ENCODE results near the gene SCYGR2. TPM values are rescaled to one million over a fixed set of nuclear protein-coding genes. Genes with fewer than 3 reads are reported as not detected.

SCYGR2 gene
- polyA plus RNA-seq, 1 of the 3 experiments (the other 2 are of a cell fraction) = not detected

GRCh38 chr2:227614246-227614645, 15.6 kb downstream of the SCYGR2 start (continued):
- no peak for TF ChIP-seq EP300 (IDR thresholded peaks at IDR 0.05; ENCODE audit: borderline replicate concordance in 1 of 2, low read depth in 1 of 2, low read length in 1 of 2)
- no peak for TF ChIP-seq FOSL2 (IDR thresholded peaks at IDR 0.05; ENCODE audit: borderline replicate concordance, low read depth)
- TF ChIP-seq RCOR1 (IDR thresholded peaks at IDR 0.05; ENCODE audit: low read length) = no peak
- no peak for TF ChIP-seq IRF3 (IDR thresholded peaks at IDR 0.05; ENCODE audit: low read depth, low read length)
- no peak for TF ChIP-seq RFX5 (IDR thresholded peaks at IDR 0.05; ENCODE audit: low read length)

GRCh38 chr2:227614740-227615139, 16.0 kb downstream of the SCYGR2 start, which contains the start of gene SCYGR3:
Gene SCYGR3 (minus strand): TSS chr2:227614840. CDS start chr2:227614840, 0 bp downstream.
- Histone ChIP-seq H2AFZ (ENCODE audit: low read depth) (no peak within 1 kb of the TSS), H3K9me3 (no peaks in the 10 kb centered on the region), H3K27me3 (ENCODE audit: insufficient read depth) (no peaks in the 10 kb centered on the region), H3K9me2 (no peaks in the 10 kb centered on the region), H3F3A (replicated peaks; ENCODE audit: insufficient read depth) (no peaks in the 10 kb centered on the region), H3K4me1 (ENCODE audit: control insufficient read depth in 1 of 2, insufficient read depth in 2 of 2, low read depth in 1 of 2, low read length in 1 of 2) (no peaks in the 10 kb centered on the region; a peak in 1 of 4 replicates), H4K20me1 (ENCODE audit: insufficient read depth) (no peaks in the 10 kb centered on the region), H3K27ac (ENCODE audit: low read depth in 2 of 2, low read length in 1 of 2) (no peak within 1 kb of the TSS), H3K79me2 (ENCODE audit: insufficient read depth) (no peaks in the 10 kb centered on the region), H3K4me2 (no peak within 1 kb of the TSS), H3K9ac (no peak within 1 kb of the TSS), H3K4me3 (ENCODE audit: low read depth in 2 of 2, low read length in 1 of 2) (no peak within 1 kb of the TSS), H3K36me3 (replicated peaks in 1 of 2; ENCODE audit: control insufficient read depth in 1 of 2, insufficient read depth in 2 of 2, low read length in 1 of 2) (no peaks in the 10 kb centered on the region)
- TF ChIP-seq FOSL2 (IDR thresholded peaks at IDR 0.05; ENCODE audit: borderline replicate concordance, low read depth) = no peak
- TF ChIP-seq USF2 (IDR thresholded peaks at IDR 0.05; ENCODE audit: borderline replicate concordance, low read depth, low read length) = no peak
- no peak for TF ChIP-seq TEAD4 (IDR thresholded peaks at IDR 0.05; ENCODE audit: borderline replicate concordance, insufficient read depth)
- TF ChIP-seq FOXM1 (IDR thresholded peaks at IDR 0.05; ENCODE audit: low read depth) = no peak
- TF ChIP-seq CTCF (IDR thresholded peaks at IDR 0.05) = no peak
- TF ChIP-seq RFX5 (IDR thresholded peaks at IDR 0.05; ENCODE audit: low read length) = no peak
- TF ChIP-seq TAF1 (IDR thresholded peaks at IDR 0.05; ENCODE audit: borderline replicate concordance, low read depth, low read length) = no peak
- no peak for TF ChIP-seq YY1 (IDR thresholded peaks at IDR 0.05; ENCODE audit: low read depth)
- TF ChIP-seq, protein P1, sequence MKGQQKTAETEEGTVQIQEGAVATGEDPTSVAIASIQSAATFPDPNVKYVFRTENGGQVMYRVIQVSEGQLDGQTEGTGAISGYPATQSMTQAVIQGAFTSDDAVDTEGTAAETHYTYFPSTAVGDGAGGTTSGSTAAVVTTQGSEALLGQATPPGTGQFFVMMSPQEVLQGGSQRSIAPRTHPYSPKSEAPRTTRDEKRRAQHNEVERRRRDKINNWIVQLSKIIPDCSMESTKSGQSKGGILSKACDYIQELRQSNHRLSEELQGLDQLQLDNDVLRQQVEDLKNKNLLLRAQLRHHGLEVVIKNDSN (IDR thresholded peaks at IDR 0.05; ENCODE audit: borderline replicate concordance, low read depth) = no peak
- TF ChIP-seq JUND (IDR thresholded peaks at IDR 0.05) = no peak
- TF ChIP-seq GABPA (IDR thresholded peaks at IDR 0.05; ENCODE audit: low read depth) = no peak
- no peak for TF ChIP-seq MXI1 (IDR thresholded peaks at IDR 0.05; ENCODE audit: low read depth, low read length)
- TF ChIP-seq TCF12 (IDR thresholded peaks at IDR 0.05) = no peak
- no peak for TF ChIP-seq ELF1 (IDR thresholded peaks at IDR 0.05)
- no peak for TF ChIP-seq NFIC (IDR thresholded peaks at IDR 0.05; ENCODE audit: borderline replicate concordance)
- DNase-seq = no peak
- 100% methylated on average over 1 of the region's 4 CpGs for WGBS (ENCODE audit: low lambda C conversion rate)
- POLR2A ChIA-PET = no interaction called here
- CTCF ChIA-PET = interaction anchor here (2.5 kb wide), 1 partner anchor 44 kb away, joined by 7 read pairs; no protein-coding TSS in a partner anchor
